Measurements from ENCODE around the gene NFATC1. TPM values are rescaled to one million over a fixed set of nuclear protein-coding genes. Genes with fewer than 3 reads are reported as not detected.
"Not testable (repeated sequence)": the region's sequence is repeated elsewhere in the genome, so short reads cannot be mapped to it uniquely, and the experiment has no call there.

NFATC1 gene
- total and polyA plus RNA-seq, 7 experiments from 2014 or later: 27.1 to 87.2 (median 53.4) TPM

DNA sequence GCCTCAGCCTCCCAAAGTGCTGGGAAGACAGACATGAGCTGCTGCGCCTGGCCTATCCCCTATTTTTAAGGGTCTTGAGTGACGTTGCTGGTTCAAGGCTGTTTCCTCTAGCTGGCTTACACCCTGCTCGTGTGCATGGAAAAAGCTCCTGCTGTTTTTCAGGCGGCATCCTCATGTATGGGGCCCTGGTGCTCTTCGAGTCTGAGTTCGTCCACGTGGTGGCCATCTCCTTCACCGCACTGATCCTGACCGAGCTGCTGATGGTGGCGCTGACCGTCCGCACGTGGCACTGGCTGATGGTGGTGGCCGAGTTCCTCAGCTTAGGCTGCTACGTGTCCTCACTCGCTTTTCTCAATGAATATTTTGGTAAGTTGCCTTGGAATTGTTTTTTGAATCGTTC is 22.0 kb upstream of the NFATC1 start:
- H3K36me3 ChIP-seq (ENCODE audit: control insufficient read depth in 2 of 3, insufficient read depth in 3 of 3, low read length in 3 of 3): peaks cover 0 to 36% (median 0%) of the 10 kb centered on the region in 3 experiments
- H3K27me3 ChIP-seq (ENCODE audit: control insufficient read depth in 2 of 2, insufficient read depth in 2 of 2, low read length in 2 of 2): no peaks in the 10 kb centered on the region
- CTCF ChIA-PET: no interaction called here
- Mint-ChIP-seq H3K4me1 (peaks cover 5 to 24% (median 20%) of the 10 kb centered on the region in 7 donors), H3K9me3 (no peaks in the 10 kb centered on the region), H3K27me3 (no peaks in the 10 kb centered on the region), H3K4me3 (no peak overlapping the region), H3K36me3 (peaks cover 5 to 23% (median 7%) of the 10 kb centered on the region in 5 donors), H3K27ac (peak overlapping the region in 1 of 9 donors; percentile 3)
- DNase-seq: no peak
- no peaks in the 10 kb centered on the region for H3K9me3 ChIP-seq (ENCODE audit: control insufficient read depth in 2 of 3, low read length in 3 of 3)
- peaks cover 2 to 9% of the 10 kb centered on the region in 2 donors for H3K4me1 ChIP-seq (ENCODE audit: control insufficient read depth in 2 of 2, insufficient read depth in 2 of 2, low read length in 2 of 2)
- no peak for ATAC-seq
- intact Hi-C loops (cut with micrococcal nuclease): loop anchor here in 1 of 2 donors (10.0 kb wide), 1 partner anchor 781 kb away; no protein-coding TSS in a partner anchor
- no peak overlapping the region for H3K4me3 ChIP-seq (ENCODE audit: low read length)
- no peak overlapping the region for H3K27ac ChIP-seq (ENCODE audit: low read depth, low read length)
- POLR2A ChIA-PET: no interaction called here

DNA sequence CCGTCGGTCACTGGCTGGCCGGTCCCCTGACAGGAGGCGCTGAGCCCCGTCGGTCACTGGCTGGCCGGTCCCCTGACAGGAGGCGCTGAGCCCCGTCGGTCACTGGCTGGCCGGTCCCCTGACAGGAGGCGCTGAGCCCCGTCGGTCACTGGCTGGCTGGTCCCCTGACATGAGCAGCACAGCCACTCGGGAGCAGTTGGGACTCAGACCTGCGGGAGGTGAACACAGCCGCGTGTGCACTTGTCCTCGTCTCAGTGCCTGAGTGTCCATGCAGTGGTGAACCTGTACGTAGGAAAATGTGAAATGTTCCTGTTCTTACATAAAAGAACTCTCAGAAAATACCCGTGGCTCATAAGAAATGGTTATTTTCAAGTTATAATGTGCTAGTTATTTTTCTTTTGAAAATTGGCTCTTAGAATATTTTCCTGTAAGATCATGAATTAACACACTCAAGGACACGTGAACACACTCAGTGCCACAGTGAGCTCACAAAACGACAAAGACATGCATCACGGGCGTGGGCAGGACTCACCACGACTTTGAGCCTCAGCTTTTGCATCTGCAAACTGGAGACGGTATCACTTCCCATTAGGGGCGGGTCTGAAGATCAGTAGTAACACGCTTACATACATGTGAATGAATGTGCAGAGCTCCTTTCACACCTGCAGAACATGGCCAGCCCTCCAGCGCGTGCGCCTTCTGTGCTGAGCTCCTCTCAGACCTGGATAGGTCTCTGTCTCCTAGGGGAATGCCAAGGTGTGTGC is 21.1 kb upstream of the NFATC1 start:
- no peaks in the 10 kb centered on the region for H3K27me3 ChIP-seq (ENCODE audit: control insufficient read depth in 2 of 2, insufficient read depth in 2 of 2, low read length in 2 of 2)
- ATAC-seq: peak; percentile 28
- peaks cover 0 to 37% (median 0%) of the 10 kb centered on the region in 3 experiments for H3K36me3 ChIP-seq (ENCODE audit: control insufficient read depth in 2 of 3, insufficient read depth in 3 of 3, low read length in 3 of 3)
- Mint-ChIP-seq H3K4me1 (peaks cover 6 to 29% (median 25%) of the 10 kb centered on the region in 7 donors), H3K27me3 (no peaks in the 10 kb centered on the region), H3K36me3 (peaks cover 5 to 26% (median 8%) of the 10 kb centered on the region in 5 donors), H3K4me3 (no peak overlapping the region), H3K9me3 (no peaks in the 10 kb centered on the region), H3K27ac (peak overlapping the region in 5 of 9 donors; percentile 22 to 63 (median 36))
- DNase-seq: no peak
- H3K27ac ChIP-seq (ENCODE audit: low read depth, low read length): no peak overlapping the region
- H3K9me3 ChIP-seq (ENCODE audit: control insufficient read depth in 2 of 3, low read length in 3 of 3): no peaks in the 10 kb centered on the region
- no peak overlapping the region for H3K4me3 ChIP-seq (ENCODE audit: low read length)
- ChIA-PET CTCF (no interaction called here), POLR2A (no interaction called here)
- H3K4me1 ChIP-seq (ENCODE audit: control insufficient read depth in 2 of 2, insufficient read depth in 2 of 2, low read length in 2 of 2): peaks cover 7 to 11% of the 10 kb centered on the region in 2 donors
- intact Hi-C loops (cut with micrococcal nuclease): loop anchor here in 1 of 2 donors (10.0 kb wide), 1 partner anchor 780 kb away; no protein-coding TSS in a partner anchor

DNA sequence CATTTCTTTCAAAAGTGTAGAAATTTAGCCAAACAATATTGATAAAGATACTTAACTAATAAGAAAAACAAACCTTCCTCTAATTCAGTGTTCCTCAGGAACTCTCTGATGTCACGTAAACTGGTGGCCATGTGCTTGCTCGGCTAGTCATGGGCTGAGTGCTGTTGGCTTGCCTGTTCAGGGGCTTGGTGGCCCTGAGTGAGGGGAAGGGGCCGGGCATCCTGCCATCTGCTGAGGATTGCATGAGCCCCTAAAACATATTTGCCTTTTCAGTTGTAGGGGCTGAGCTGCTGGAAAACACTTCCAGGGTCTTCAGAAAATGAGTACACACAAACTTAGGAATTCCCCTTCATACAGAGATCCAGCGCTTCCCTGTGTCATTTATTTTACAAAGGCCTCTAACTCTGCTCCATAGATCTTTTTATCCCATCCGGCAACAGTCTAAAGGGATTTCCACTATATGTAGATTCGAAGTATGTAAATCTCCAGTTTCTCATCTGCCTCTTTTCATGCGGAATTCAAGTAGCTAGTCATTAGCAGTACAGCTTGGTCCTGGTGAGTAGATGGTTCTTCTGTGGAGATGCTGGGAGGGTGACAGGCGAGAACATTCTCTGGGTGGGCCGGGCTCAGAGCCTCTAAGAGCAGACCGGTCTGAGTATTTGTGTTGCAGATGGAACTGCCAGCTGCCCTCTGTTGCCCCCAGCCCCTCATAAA is 20.1 kb upstream of the NFATC1 start:
- H3K4me3 Mint-ChIP-seq: no peak overlapping the region
- ATAC-seq (no peak), DNase-seq (no peak)
- H3K36me3 Mint-ChIP-seq: peaks cover 5 to 26% (median 8%) of the 10 kb centered on the region in 5 donors
- H3K27me3 Mint-ChIP-seq: no peaks in the 10 kb centered on the region
- no peaks in the 10 kb centered on the region for H3K27me3 ChIP-seq (ENCODE audit: control insufficient read depth in 2 of 2, insufficient read depth in 2 of 2, low read length in 2 of 2)
- no peaks in the 10 kb centered on the region for H3K9me3 Mint-ChIP-seq
- peaks cover 0 to 41% (median 0%) of the 10 kb centered on the region in 3 experiments for H3K36me3 ChIP-seq (ENCODE audit: control insufficient read depth in 2 of 3, insufficient read depth in 3 of 3, low read length in 3 of 3)
- no peak overlapping the region for H3K27ac ChIP-seq (ENCODE audit: low read depth, low read length)
- H3K27ac Mint-ChIP-seq: peak overlapping the region in 5 of 9 donors; percentile 1 to 74 (median 18)
- H3K9me3 ChIP-seq (ENCODE audit: control insufficient read depth in 2 of 3, low read length in 3 of 3): no peaks in the 10 kb centered on the region
- H3K4me3 ChIP-seq (ENCODE audit: low read length): no peak overlapping the region
- CTCF ChIA-PET: interaction anchor here (0.7 to 1.1 kb wide), 2 partner anchors 68 to 154 kb away, joined by 3 to 7 read pairs; no protein-coding TSS in a partner anchor
- POLR2A ChIA-PET: interaction anchor here (0.9 kb wide), 1 partner anchor 28 kb away, joined by 3 read pairs; no protein-coding TSS in a partner anchor
- H3K4me1 Mint-ChIP-seq: peaks cover 6 to 23% (median 19%) of the 10 kb centered on the region in 7 donors
- peaks cover 7 to 12% of the 10 kb centered on the region in 2 donors for H3K4me1 ChIP-seq (ENCODE audit: control insufficient read depth in 2 of 2, insufficient read depth in 2 of 2, low read length in 2 of 2)
- intact Hi-C loops (cut with micrococcal nuclease): loop anchor here in 1 of 2 donors (10.0 kb wide), 1 partner anchor 779 kb away; no protein-coding TSS in a partner anchor

DNA sequence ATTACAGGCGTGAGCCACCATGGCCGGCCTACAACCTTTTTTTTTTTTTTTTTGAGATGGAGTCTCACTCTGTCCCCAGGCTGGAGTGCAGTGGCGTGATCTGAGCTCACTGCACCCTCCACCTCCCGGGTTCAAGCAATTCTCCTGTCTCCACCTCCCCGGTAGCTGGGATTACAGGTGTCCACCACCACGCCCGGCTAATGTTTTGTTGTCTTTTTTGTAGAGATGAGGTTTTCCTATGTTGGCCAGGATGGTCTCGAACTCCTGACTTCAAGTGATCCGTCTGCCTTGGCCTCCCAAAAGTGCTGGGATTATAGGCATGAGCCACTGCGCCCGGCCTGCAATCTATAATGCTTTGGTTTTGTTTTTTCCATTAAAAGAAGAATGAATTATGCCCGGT is 19.1 kb upstream of the NFATC1 start:
- not testable (repeated sequence) for H3K4me3 Mint-ChIP-seq; DNase-seq; H3K27ac ChIP-seq (ENCODE audit: low read depth, low read length); H3K27me3 Mint-ChIP-seq; H3K4me1 ChIP-seq (ENCODE audit: control insufficient read depth in 2 of 2, insufficient read depth in 2 of 2, low read length in 2 of 2); H3K27me3 ChIP-seq (ENCODE audit: control insufficient read depth in 2 of 2, insufficient read depth in 2 of 2, low read length in 2 of 2); H3K4me3 ChIP-seq (ENCODE audit: low read length); H3K9me3 ChIP-seq (ENCODE audit: control insufficient read depth in 2 of 3, low read length in 3 of 3); H3K9me3 Mint-ChIP-seq; ATAC-seq
- POLR2A ChIA-PET: interaction anchor here (0.6 kb wide), 1 partner anchor 14 kb away, joined by 3 read pairs; no protein-coding TSS in a partner anchor
- peak overlapping the region in 1 of 9 donors; percentile 9 for H3K27ac Mint-ChIP-seq
- H3K4me1 Mint-ChIP-seq: peaks cover 5 to 13% (median 12%) of the 10 kb centered on the region in 7 donors
- H3K36me3 ChIP-seq (ENCODE audit: control insufficient read depth in 2 of 3, insufficient read depth in 3 of 3, low read length in 3 of 3): peaks cover 0 to 41% (median 0%) of the 10 kb centered on the region in 3 experiments
- intact Hi-C loops (cut with micrococcal nuclease): loop anchor here in 1 of 2 donors (10.0 kb wide), 1 partner anchor 778 kb away; no protein-coding TSS in a partner anchor
- peaks cover 4 to 22% (median 5%) of the 10 kb centered on the region in 5 donors for H3K36me3 Mint-ChIP-seq
- CTCF ChIA-PET: interaction anchor here (0.6 to 1.1 kb wide), 3 partner anchors 266 to 443 kb away, joined by 3 to 4 read pairs (median 3); no protein-coding TSS in a partner anchor

DNA sequence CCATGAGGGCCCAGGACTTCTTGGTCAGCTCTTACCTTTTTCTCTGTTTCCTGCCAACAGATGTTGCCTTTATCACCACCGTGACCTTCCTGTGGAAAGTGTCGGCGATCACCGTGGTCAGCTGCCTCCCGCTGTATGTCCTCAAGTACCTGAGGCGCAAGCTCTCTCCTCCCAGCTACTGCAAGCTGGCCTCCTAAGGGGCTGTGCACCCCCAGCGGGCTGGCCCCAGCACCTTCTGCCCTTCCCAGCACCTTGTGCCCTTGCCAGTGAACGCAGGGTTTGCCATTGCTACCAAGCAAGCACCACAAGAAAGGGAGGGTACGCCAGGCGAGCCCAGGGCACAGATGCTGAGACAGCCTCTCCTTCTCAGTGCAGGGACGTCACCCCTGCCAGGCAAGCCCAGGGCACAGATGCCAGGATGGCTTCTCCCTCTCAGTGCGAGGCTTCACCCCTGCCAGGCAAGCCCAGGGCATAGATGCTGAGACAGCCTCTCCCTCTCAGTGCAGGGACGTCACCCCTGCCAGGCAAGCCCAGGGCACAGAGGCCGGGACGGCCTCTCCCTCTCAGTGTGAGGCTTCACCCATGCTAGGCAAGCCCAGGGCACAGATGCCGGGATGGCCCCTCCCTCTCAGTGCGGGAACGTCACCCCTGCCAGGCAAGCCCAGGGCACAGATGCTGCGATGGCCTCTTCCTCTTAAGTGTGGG is 18.4 kb upstream of the NFATC1 start:
- H3K27ac Mint-ChIP-seq: no peak overlapping the region
- no peaks in the 10 kb centered on the region for H3K27me3 Mint-ChIP-seq
- ATAC-seq: no peak
- H3K4me1 ChIP-seq (ENCODE audit: control insufficient read depth in 2 of 2, insufficient read depth in 2 of 2, low read length in 2 of 2): peaks cover 6 to 7% of the 10 kb centered on the region in 2 donors
- no peak overlapping the region for H3K4me3 Mint-ChIP-seq
- POLR2A ChIA-PET: interaction anchor here (0.6 to 1.5 kb wide), 2 partner anchors 13 to 20 kb away, joined by 3 read pairs; no protein-coding TSS in a partner anchor
- H3K36me3 Mint-ChIP-seq: peaks cover 1 to 21% (median 5%) of the 10 kb centered on the region in 5 donors
- no peak overlapping the region for H3K27ac ChIP-seq (ENCODE audit: low read depth, low read length)
- CTCF ChIA-PET: interaction anchor here (0.6 to 5.6 kb wide), 9 partner anchors 62 to 442 kb away, joined by 3 to 60 read pairs (median 3); no protein-coding TSS in a partner anchor
- H3K27me3 ChIP-seq (ENCODE audit: control insufficient read depth in 2 of 2, insufficient read depth in 2 of 2, low read length in 2 of 2): no peaks in the 10 kb centered on the region
- H3K9me3 Mint-ChIP-seq: no peaks in the 10 kb centered on the region
- no peak for DNase-seq
- no peaks in the 10 kb centered on the region for H3K9me3 ChIP-seq (ENCODE audit: control insufficient read depth in 2 of 3, low read length in 3 of 3)
- H3K36me3 ChIP-seq (ENCODE audit: control insufficient read depth in 2 of 3, insufficient read depth in 3 of 3, low read length in 3 of 3): peaks cover 0 to 41% (median 0%) of the 10 kb centered on the region in 3 experiments
- no peak overlapping the region for H3K4me3 ChIP-seq (ENCODE audit: low read length)
- intact Hi-C loops (cut with micrococcal nuclease): loop anchor here in 1 of 2 donors (10.0 kb wide), 1 partner anchor 777 kb away; no protein-coding TSS in a partner anchor
- peaks cover 4 to 9% (median 9%) of the 10 kb centered on the region in 7 donors for H3K4me1 Mint-ChIP-seq
